ENCODE results near the gene DIP2C. TPM values are rescaled to one million over a fixed set of nuclear protein-coding genes. Genes with fewer than 3 reads are reported as not detected.
"Not testable (repeated sequence)": the region's sequence is repeated elsewhere in the genome, so short reads cannot be mapped to it uniquely, and the experiment has no call there.

The DIP2C gene
- total RNA-seq, 2 donors from 2014 or later = 13.0 to 13.7 TPM

- no peak for DNase-seq
- Histone ChIP-seq H3K27me3 (ENCODE audit: control insufficient read depth, insufficient read depth, low read length, poor library complexity, severe bottlenecking) (no peaks in the 10 kb centered on the region), H3K9ac (ENCODE audit: extremely low read depth, low read length, poor library complexity, severe bottlenecking) (no peak overlapping the region), H3K4me1 (ENCODE audit: control insufficient read depth, insufficient read depth, low read length) (no peaks in the 10 kb centered on the region), H3K36me3 (ENCODE audit: control insufficient read depth, insufficient read depth, low read length) (no peaks in the 10 kb centered on the region), H3K9me3 (ENCODE audit: control insufficient read depth, low read length) (no peaks in the 10 kb centered on the region), H3K27ac (ENCODE audit: low read depth, low read length) (no peak overlapping the region), H3K4me3 (ENCODE audit: low read length) (no peak overlapping the region)
- TF ChIP-seq CTCF (conservative IDR thresholded peaks at IDR 0.05) = no peak
- H3K27ac Mint-ChIP-seq = no peak overlapping the region
- no peaks in the 10 kb centered on the region for H3K27me3 Mint-ChIP-seq (ENCODE audit: insufficient read depth)
- H3K9me3 Mint-ChIP-seq = no peaks in the 10 kb centered on the region
- H3K36me3 Mint-ChIP-seq (ENCODE audit: low read depth) = no peaks in the 10 kb centered on the region
- peaks cover 16% of the 10 kb centered on the region for H3K4me1 Mint-ChIP-seq
- H3K4me3 Mint-ChIP-seq = no peak overlapping the region
- 82 to 85% methylated on average over 4 to 7 of the region's 7 CpGs for WGBS, 2 experiments (ENCODE audit: insufficient coverage in 1 of 2, insufficient read length in 1 of 2)
Measured at GRCh38 chr10:634256-634655, 55.2 kb downstream of the DIP2C start.

GRCh38 chr10:633279-634245, 55.9 kb downstream of the DIP2C start:
- WGBS, 2 experiments (ENCODE audit: insufficient coverage in 1 of 2, insufficient read length in 1 of 2) = 93 to 94% methylated on average over 30 to 39 of the region's 39 CpGs
- no peaks in the 10 kb centered on the region for H3K4me1 ChIP-seq (ENCODE audit: control insufficient read depth, insufficient read depth, low read length)
- H3K27me3 Mint-ChIP-seq (ENCODE audit: insufficient read depth) = no peaks in the 10 kb centered on the region
- no peak overlapping the region for H3K9ac ChIP-seq (ENCODE audit: extremely low read depth, low read length, poor library complexity, severe bottlenecking)
- no peak for TF ChIP-seq CTCF (conservative IDR thresholded peaks at IDR 0.05)
- no peak overlapping the region for H3K4me3 Mint-ChIP-seq
- H3K36me3 ChIP-seq (ENCODE audit: control insufficient read depth, insufficient read depth, low read length) = no peaks in the 10 kb centered on the region
- no peaks in the 10 kb centered on the region for H3K9me3 ChIP-seq (ENCODE audit: control insufficient read depth, low read length)
- no peaks in the 10 kb centered on the region for H3K27me3 ChIP-seq (ENCODE audit: control insufficient read depth, insufficient read depth, low read length, poor library complexity, severe bottlenecking)
- no peaks in the 10 kb centered on the region for H3K9me3 Mint-ChIP-seq
- DNase-seq = no peak
- no peaks in the 10 kb centered on the region for H3K36me3 Mint-ChIP-seq (ENCODE audit: low read depth)
- no peak overlapping the region for H3K4me3 ChIP-seq (ENCODE audit: low read length)
- H3K4me1 Mint-ChIP-seq = peaks cover 16% of the 10 kb centered on the region
- no peak overlapping the region for H3K27ac Mint-ChIP-seq
- no peak overlapping the region for H3K27ac ChIP-seq (ENCODE audit: low read depth, low read length)

GRCh38 chr10:632807-633177, 56.7 kb downstream of the DIP2C start:
- not testable (repeated sequence) for H3K27ac ChIP-seq (ENCODE audit: low read depth, low read length); H3K4me1 ChIP-seq (ENCODE audit: control insufficient read depth, insufficient read depth, low read length); H3K27me3 ChIP-seq (ENCODE audit: control insufficient read depth, insufficient read depth, low read length, poor library complexity, severe bottlenecking); DNase-seq; H3K4me3 Mint-ChIP-seq; H3K4me3 ChIP-seq (ENCODE audit: low read length); H3K9me3 ChIP-seq (ENCODE audit: control insufficient read depth, low read length); H3K9me3 Mint-ChIP-seq; H3K36me3 Mint-ChIP-seq (ENCODE audit: low read depth); H3K36me3 ChIP-seq (ENCODE audit: control insufficient read depth, insufficient read depth, low read length); H3K9ac ChIP-seq (ENCODE audit: extremely low read depth, low read length, poor library complexity, severe bottlenecking); H3K27ac Mint-ChIP-seq; H3K27me3 Mint-ChIP-seq (ENCODE audit: insufficient read depth)
- H3K4me1 Mint-ChIP-seq = peaks cover 14% of the 10 kb centered on the region
- 95% methylated on average over 21 of the region's 21 CpGs; no CpG with 5 or more reads in 1 of the 2 experiments for WGBS, 2 experiments (ENCODE audit: insufficient coverage in 1 of 2, insufficient read length in 1 of 2)

- H3K4me1 Mint-ChIP-seq; H3K36me3 Mint-ChIP-seq (ENCODE audit: low read depth); H3K9me3 ChIP-seq (ENCODE audit: control insufficient read depth, low read length); H3K36me3 ChIP-seq (ENCODE audit: control insufficient read depth, insufficient read depth, low read length); H3K27me3 Mint-ChIP-seq (ENCODE audit: insufficient read depth); H3K27ac ChIP-seq (ENCODE audit: low read depth, low read length); H3K9ac ChIP-seq (ENCODE audit: extremely low read depth, low read length, poor library complexity, severe bottlenecking); H3K9me3 Mint-ChIP-seq; H3K4me3 ChIP-seq (ENCODE audit: low read length); H3K4me1 ChIP-seq (ENCODE audit: control insufficient read depth, insufficient read depth, low read length); H3K4me3 Mint-ChIP-seq; DNase-seq; H3K27ac Mint-ChIP-seq; H3K27me3 ChIP-seq (ENCODE audit: control insufficient read depth, insufficient read depth, low read length, poor library complexity, severe bottlenecking): not testable (repeated sequence)
- WGBS, 2 experiments (ENCODE audit: insufficient coverage in 1 of 2, insufficient read length in 1 of 2) = 96 to 100% methylated on average over 3 to 25 of the region's 51 CpGs
Measured at GRCh38 chr10:632155-632806, 57.2 kb downstream of the DIP2C start.
